Fibroblast of skin of abdomen (primary cell): Measurements from ENCODE around the gene LARP1. TPM values are rescaled to one million over a fixed set of nuclear protein-coding genes. Genes with fewer than 3 reads are reported as not detected.
"Not testable (repeated sequence)": the region's sequence is repeated elsewhere in the genome, so short reads cannot be mapped to it uniquely, and the experiment has no call there.

Experiments
- DNase-seq: peaks from one replicate; pipeline ENCODE4 v3.0.0-alpha.2; 2013
- polyA plus RNA-seq, 2 experiments: library from polyadenylated mRNA; unstranded; fragments of 120-200 nt; gene quantifications; one replicate each; pipeline ENCODE4 v1.2.1, GENCODE V29; 2013; ENCODE audit not compliant: insufficient read length in 2 of 2

Gene LARP1
- polyA plus RNA-seq (2013, experiment 1 of 2; ENCODE audit: insufficient read length) = 131 TPM
- 119 TPM for polyA plus RNA-seq (2013, experiment 2 of 2; ENCODE audit: insufficient read length)

GRCh38 chr5:154755361-154756008 lies at the start of gene LARP1:
LARP1 (plus strand) TSS chr5:154755377; CDS start chr5:154755758, 381 bp downstream.
- DNase-seq = no peak

GRCh38 chr5:154706416-154706815 lies 48.8 kb upstream of the LARP1 start:
- DNase-seq = no peak

- no peak for DNase-seq
These were observed 47.5 kb upstream of the LARP1 start for GRCh38 chr5:154707641-154708040.

- DNase-seq = no peak
These were observed 47.0 kb upstream of the LARP1 start for GRCh38 chr5:154708207-154708606.

GRCh38 chr5:154708846-154709245 lies 46.3 kb upstream of the LARP1 start:
- DNase-seq = peak; percentile 24

- peak; percentile 41 for DNase-seq
These were observed 45.5 kb upstream of the LARP1 start for GRCh38 chr5:154709368-154710305.

- DNase-seq = no peak
These were observed 42.4 kb upstream of the LARP1 start for GRCh38 chr5:154712518-154713437.

GRCh38 chr5:154713615-154714125 lies 41.5 kb upstream of the LARP1 start:
- DNase-seq = no peak

GRCh38 chr5:154714266-154714986 lies 40.8 kb upstream of the LARP1 start:
- peak; percentile 50 for DNase-seq

GRCh38 chr5:154721481-154722058 lies 33.6 kb upstream of the LARP1 start:
- DNase-seq = no peak

- no peak for DNase-seq
These were observed 33.1 kb upstream of the LARP1 start for GRCh38 chr5:154722097-154722496.

GRCh38 chr5:154722936-154723335 lies 32.2 kb upstream of the LARP1 start:
- DNase-seq = no peak

GRCh38 chr5:154723740-154724505 lies 31.3 kb upstream of the LARP1 start:
- peak; percentile 12 for DNase-seq

GRCh38 chr5:154727361-154727760 lies 27.8 kb upstream of the LARP1 start:
- no peak for DNase-seq

- no peak for DNase-seq
These were observed 26.1 kb upstream of the LARP1 start for GRCh38 chr5:154728939-154729588.

GRCh38 chr5:154729613-154730012 lies 25.6 kb upstream of the LARP1 start:
- no peak for DNase-seq

- DNase-seq = not testable (repeated sequence)
These were observed 24.4 kb upstream of the LARP1 start for GRCh38 chr5:154730761-154731160.

GRCh38 chr5:154732212-154732611 lies 23.0 kb upstream of the LARP1 start:
- DNase-seq = no peak

GRCh38 chr5:154734370-154735248 lies 20.6 kb upstream of the LARP1 start:
- DNase-seq = no peak
